Pulmonary artery endothelial cell (primary cell): ENCODE measurements around the gene SERPINB7. TPM values are rescaled to one million over a fixed set of nuclear protein-coding genes. Genes with fewer than 3 reads are reported as not detected.
"Not testable (repeated sequence)": the region's sequence is repeated elsewhere in the genome, so short reads cannot be mapped to it uniquely, and the experiment has no call there.

Source experiments
- DNase-seq: peaks from one replicate; pipeline ENCODE4 v3.0.0-alpha.2; 2011; ENCODE audit warnings: low read depth, low spot score
- total RNA-seq: library from RNA; depleted of rRNA; stranded (reverse); fragments of >200 nt; gene quantifications from 2 replicates; pipeline ENCODE4 v1.2.3, GENCODE V29; 2014

Gene SERPINB7
- total RNA-seq, result not detected in 2 replicates

DNA sequence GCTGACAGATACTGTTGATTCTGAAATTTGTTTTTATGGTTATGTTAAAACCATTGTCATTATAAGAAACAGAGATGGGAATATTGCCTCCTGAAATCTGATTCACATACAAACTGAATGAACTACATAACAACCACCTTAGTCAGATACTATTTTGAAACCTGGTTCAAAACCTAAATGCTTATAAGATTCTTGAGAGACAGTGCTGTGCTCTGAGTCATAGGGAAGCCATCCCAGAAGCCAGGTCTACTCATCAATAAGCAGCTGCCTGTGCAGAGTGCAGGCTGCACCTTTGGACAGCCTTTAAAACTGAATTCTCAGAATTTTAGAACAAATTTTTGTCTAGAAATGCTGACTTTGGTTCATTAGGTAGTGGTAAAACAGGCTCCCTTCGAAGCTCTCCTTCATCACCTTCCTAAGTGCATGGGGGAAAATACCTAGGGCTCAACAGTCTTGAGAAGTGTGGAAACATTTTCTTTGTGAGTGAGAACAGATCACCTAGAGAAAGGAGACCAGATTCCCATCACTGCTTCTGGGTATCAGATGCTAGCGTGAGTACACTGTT, at the start of gene SERPINB7:
SERPINB7 (plus strand) TSS at position 253 of the 565 bp plus-strand sequence. CDS start 6,955 bp downstream, outside the sequence.
- no peak for DNase-seq

- DNase-seq, result no peak
Measured at GRCh38 chr18:63725682-63726480, 49.3 kb upstream of the SERPINB7 start.

GRCh38 chr18:63730773-63731172, 44.4 kb upstream of the SERPINB7 start:
- DNase-seq, result no peak

GRCh38 chr18:63731215-63731614, 44.0 kb upstream of the SERPINB7 start:
- no peak for DNase-seq

GRCh38 chr18:63736876-63737275, 38.3 kb upstream of the SERPINB7 start:
- DNase-seq, result no peak

GRCh38 chr18:63741769-63742168, 33.4 kb upstream of the SERPINB7 start:
- no peak for DNase-seq

DNA sequence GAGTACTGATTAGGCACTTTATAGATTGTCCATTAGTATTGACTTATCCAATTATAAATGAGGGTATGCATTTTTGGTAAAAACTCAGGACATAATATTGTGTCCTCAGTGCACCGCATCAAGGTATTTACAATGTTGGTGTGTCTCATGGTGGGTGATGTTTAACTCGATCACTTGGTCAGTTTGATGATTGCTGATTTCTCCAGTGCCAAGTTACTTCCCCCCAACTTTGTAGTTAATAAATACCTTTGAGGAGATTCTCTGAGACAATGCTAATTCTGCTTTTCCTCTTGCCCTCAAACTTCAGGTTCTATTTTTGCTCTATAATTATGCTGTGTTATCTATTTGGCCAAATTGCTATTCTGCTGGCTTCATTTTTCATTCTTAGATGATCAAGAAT, 28.2 kb upstream of the SERPINB7 start:
- DNase-seq, result no peak

GRCh38 chr18:63749489-63749888, 25.7 kb upstream of the SERPINB7 start:
- no peak for DNase-seq

GRCh38 chr18:63752636-63753035, 22.6 kb upstream of the SERPINB7 start:
- DNase-seq, result no peak

- no peak for DNase-seq
Measured at GRCh38 chr18:63753676-63754075, 21.5 kb upstream of the SERPINB7 start.

DNA sequence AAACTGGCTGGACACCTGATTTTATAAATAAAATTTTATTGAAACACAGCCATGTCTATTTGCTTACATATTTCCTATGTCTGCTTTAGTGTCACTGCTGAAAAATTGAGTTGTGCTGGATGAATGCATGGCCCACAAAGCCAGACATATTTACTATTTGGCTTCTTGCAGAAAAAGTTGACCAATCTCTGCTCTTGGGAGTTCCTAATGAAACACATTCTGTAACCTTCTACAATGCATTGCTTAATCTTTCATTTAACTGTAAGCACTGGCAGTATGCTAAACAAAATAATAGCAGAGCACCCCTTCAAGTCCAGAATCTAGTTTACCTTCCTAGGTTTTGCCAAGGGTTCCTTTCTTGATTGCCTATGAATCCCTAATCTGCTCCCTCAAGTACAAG, 17.7 kb upstream of the SERPINB7 start:
- no peak for DNase-seq

GRCh38 chr18:63758615-63759240, 16.5 kb upstream of the SERPINB7 start:
- no peak for DNase-seq

DNA sequence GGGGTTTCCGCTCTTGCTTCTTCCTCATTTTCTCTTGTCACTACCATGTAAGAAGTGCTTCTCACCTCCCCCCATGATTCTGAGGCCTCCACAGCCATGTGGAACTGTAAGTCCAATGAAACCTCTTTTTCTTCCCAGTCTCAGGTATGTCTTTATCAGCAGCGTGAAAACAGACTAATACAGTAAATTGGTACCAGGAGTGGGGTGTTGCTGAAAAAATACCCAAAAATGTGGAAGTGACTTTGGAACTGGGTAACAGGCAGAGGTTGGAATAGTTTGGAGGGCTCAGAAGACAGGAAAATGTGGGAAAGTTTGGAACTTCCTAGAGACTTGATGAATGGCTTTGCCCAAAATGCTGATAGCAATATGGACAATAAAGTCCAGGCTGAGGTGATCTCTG, 15.4 kb upstream of the SERPINB7 start:
- not testable (repeated sequence) for DNase-seq

DNA sequence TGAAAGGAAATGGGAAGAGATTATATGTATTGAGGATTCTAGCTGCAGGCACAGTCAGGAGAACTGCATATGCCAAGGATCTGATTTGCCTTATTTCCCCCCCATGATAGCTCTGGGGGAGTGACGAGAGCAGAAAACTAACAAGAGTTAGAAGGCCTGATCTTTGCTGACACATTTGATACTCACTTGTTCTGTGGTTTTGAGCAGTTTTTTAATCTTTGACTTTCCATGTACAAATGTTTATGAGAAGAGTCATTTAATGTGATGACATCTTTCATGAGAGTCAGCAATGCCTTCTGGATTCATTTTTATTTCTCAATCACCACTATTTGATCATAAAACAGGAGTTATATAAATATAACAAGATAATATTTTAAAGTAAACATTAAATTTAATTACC, 12.7 kb upstream of the SERPINB7 start:
- DNase-seq, result no peak

DNA sequence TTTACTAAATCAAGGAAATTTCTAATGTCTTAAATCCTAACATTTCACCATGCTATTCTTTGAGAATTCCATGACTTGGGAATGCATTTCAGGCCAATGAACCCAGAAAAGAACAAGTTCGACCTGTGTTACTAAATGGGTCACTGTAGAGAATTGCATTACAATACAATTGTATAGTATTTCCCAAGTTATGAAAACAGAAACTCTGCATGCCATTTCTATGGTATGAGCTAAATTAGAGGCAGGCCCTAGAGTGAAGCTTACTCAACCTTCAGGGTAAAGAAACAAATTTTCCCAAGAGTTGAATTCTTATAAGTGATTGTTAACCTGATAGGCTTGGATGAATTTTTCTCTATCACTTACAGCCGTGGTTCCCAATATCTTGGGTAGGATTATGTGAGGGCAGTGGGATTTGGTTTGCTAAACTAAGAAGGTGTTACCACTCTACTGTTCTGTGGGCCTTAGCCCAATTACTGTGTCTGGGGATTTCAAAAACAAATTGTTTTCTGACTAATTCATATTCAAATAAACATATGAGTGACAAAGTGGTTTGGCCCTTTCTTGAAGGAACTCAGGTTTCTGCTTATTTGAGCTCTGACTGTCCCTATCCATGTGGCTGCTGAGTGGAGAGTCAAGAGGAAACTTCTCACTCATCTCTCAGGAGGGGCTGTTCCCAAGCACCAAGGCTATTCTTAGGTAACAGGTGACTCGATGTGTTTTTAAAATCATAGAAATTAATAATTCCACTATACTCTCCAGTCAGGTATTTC, 11.2 kb upstream of the SERPINB7 start:
- DNase-seq, result no peak

DNA sequence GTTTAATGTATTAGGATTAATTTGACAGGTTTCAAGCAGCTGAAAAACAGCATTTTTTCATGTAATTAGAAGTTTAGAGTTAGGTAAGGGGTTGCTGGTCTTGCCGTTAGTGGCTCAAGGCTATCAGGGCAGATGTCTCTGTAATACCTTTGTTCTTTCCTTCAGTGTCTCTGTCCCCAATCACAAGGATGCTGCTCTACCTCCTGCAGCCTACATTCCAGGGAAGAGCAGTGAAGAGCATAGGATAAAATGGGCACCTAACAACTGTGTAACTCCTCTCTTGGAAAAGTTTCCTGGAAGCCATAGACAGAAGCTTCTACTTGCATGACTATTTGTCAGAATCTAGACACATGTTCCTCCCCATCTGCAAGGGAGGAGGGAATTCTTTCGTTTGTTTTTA, 9.4 kb upstream of the SERPINB7 start:
- DNase-seq, result no peak

- no peak for DNase-seq
Measured at GRCh38 chr18:63773551-63773950, 1.7 kb upstream of the SERPINB7 start.

- DNase-seq, result no peak
Measured at GRCh38 chr18:63774511-63774910, 707 bp upstream of the SERPINB7 start.

GRCh38 chr18:63779386-63779785, 4.2 kb downstream of the SERPINB7 start:
- DNase-seq, result no peak

DNA sequence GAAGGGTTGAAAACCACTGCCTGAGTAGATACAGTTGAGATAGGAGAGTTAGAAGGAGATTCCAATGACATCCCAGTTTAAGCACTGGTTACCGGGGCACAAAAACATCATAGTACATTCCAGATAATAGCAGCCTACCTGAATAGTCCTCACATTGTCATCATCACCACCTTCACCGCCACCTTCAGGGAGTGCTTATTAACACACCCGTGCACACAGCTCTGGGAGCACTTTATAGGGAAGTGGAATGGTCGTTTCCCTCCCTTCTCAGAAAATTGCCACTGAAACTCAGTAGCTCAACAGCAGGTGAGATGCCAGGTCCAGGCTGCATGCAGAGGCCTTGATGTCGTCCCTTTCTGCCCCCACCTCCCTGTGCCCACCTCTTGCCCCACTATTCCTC, 8.2 kb downstream of the SERPINB7 start:
- no peak for DNase-seq

DNA sequence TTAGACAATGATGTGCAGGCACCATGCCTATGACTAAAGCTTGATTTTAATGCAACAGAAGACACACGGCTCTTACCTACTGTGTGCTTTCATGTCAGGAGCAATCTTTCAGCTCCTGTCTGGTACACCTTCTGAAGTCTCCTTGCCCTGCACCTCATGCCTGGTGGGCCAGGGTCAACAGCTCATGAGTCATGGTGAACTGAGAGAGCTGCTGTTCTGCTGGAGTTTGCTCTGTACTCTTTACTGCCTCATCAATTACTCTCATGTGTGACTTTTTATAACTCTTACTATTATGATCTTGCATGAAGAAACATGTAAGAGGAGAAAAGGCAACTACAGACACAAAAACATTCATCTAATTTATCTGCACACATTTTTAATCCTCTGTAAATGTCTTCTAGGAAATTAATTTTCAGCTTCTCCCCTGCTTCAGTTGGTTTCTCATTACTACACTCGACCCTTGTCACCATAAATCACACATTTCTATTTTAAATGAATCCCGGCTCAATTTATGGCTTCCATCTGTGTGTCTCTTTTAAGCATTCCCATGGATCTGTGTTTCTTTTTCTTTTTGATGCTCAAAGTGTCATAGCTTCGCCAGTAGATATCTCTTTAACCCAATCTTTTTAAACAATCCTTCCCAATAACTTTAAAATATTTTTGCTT, 9.7 kb downstream of the SERPINB7 start:
- DNase-seq, result no peak
